Activated naive CD8-positive, alpha-beta T cell treated with anti-CD3 and anti-CD28 coated beads for 36 hours (primary cell): ENCODE measurements around the gene CCDC120. TPM values are rescaled to one million over a fixed set of nuclear protein-coding genes. Genes with fewer than 3 reads are reported as not detected.

ENCODE experiments used
- DNase-seq: peaks from one replicate; pipeline ENCODE4 v3.0.0; 2021
- H3K27ac Mint-ChIP-seq: one replicate; pipeline ENCODE4 v1.8.0; 2022; ENCODE audit warnings: mild to moderate bottlenecking, moderate library complexity, mixed read lengths
- H3K27me3 Mint-ChIP-seq: one replicate; pipeline ENCODE4 v1.8.0; 2022; ENCODE audit warnings: mild to moderate bottlenecking, mixed read lengths
- H3K36me3 Mint-ChIP-seq: one replicate; pipeline ENCODE4 v1.8.0; 2021; ENCODE audit warnings: mild to moderate bottlenecking, mixed read lengths
- H3K4me1 Mint-ChIP-seq: one replicate; pipeline ENCODE4 v1.8.0; 2021; ENCODE audit warnings: mixed read lengths
- H3K4me3 Mint-ChIP-seq: one replicate; pipeline ENCODE4 v1.8.0; 2022; ENCODE audit warnings: mild to moderate bottlenecking, moderate library complexity, mixed read lengths
- H3K9me3 Mint-ChIP-seq: one replicate; pipeline ENCODE4 v1.8.0; 2022; ENCODE audit warnings: mixed read lengths
- total RNA-seq, 2 experiments: library from RNA; stranded (reverse); gene quantifications; one replicate each; pipeline ENCODE4 v1.2.3, GENCODE V29; 2021

CCDC120 gene, protein sequence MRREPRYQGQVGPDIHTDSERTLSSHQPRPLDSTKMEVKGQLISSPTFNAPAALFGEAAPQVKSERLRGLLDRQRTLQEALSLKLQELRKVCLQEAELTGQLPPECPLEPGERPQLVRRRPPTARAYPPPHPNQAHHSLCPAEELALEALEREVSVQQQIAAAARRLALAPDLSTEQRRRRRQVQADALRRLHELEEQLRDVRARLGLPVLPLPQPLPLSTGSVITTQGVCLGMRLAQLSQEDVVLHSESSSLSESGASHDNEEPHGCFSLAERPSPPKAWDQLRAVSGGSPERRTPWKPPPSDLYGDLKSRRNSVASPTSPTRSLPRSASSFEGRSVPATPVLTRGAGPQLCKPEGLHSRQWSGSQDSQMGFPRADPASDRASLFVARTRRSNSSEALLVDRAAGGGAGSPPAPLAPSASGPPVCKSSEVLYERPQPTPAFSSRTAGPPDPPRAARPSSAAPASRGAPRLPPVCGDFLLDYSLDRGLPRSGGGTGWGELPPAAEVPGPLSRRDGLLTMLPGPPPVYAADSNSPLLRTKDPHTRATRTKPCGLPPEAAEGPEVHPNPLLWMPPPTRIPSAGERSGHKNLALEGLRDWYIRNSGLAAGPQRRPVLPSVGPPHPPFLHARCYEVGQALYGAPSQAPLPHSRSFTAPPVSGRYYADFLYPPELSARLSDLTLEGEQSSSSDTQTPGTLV
- total RNA-seq: 1 to 10 TPM; 3.7 to 4.3 TPM

DNA sequence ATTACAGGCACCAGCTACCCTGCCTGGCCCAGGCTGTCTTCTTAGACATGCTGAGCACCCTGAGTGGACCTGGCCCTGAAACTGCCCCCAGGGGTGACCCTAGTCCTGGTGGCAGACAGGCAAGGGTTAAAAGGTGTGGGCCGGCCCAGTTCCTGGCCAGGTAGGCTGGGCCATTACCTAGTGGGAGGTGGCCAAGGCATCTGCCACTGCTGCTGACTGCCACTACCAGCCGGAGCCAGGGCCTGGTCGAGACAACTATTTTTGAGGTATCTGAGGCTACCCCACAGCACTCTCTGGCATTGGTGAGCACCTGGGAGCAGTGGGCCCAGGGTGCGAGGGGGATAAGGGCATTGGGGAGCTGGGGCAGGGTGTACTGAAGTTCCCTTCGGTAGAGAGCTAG, at the start of gene CCDC120:
Gene CCDC120, plus strand, starts transcription at position 206 of the 400 bp plus-strand sequence. CDS start 3,043 bp downstream, outside the sequence.
- no peaks in the 10 kb centered on the region for H3K9me3 Mint-ChIP-seq
- H3K4me1 Mint-ChIP-seq: peaks cover 30% of the 10 kb centered on the region
- H3K27me3 Mint-ChIP-seq: no peaks in the 10 kb centered on the region
- no peak within 1 kb of the TSS for H3K27ac Mint-ChIP-seq
- H3K4me3 Mint-ChIP-seq: no peak within 1 kb of the TSS
- peaks cover 4% of the 10 kb centered on the region for H3K36me3 Mint-ChIP-seq
- no peak for DNase-seq

DNA sequence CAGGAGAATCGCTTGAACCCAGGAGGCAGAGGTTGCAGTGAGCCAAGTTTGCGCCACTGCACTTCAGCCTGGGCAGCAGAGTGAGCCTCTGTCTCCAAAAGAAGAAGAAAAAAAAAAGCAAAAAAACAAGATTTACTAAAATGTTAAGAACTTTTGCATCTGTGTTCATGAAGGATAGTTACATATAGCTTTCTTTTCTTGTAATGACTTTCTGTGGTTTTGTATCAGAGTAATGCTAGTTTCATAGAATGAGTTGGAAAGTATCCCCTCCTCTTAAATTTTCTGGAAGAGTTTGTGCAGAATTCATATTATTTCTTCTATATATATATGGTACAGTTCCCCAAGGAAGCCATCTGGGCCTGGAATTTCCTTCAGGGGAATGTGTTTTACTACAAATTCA, 39.7 kb upstream of the CCDC120 start:
- DNase-seq: no peak
- Mint-ChIP-seq H3K27ac (no peak overlapping the region), H3K36me3 (no peaks in the 10 kb centered on the region), H3K27me3 (no peaks in the 10 kb centered on the region), H3K9me3 (no peaks in the 10 kb centered on the region), H3K4me3 (no peak overlapping the region), H3K4me1 (no peaks in the 10 kb centered on the region)

DNA sequence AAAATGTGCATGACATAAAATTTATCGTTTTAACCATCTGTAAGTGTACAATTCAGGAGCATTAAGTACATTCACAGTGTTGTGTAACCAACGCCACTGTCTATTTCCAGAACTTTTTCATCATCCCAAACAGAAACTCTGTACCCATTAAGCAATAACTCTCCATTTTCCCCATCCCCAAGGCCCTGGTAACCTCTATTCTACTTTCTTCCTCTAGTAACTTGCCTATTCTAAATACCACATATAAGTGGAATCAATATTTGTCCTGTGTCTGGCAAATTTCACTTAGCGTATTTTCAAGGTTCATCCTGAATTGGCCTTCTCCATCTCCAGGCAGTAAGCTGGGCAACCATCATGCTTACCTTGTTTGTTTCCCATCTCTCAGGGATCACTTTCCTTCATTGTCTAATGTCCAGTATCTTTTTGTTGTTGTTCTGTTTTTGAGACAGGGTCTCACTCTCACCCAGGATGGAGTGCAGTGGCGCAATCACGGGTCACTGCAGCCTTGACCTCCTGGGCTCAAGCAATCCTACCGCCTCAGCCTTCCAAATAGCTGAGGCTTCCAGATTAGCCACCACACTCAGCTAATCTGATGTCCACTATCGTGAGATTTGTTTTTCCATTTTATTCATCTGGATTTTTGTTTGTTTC, 39.1 kb upstream of the CCDC120 start:
- Mint-ChIP-seq H3K27ac (no peak overlapping the region), H3K4me1 (no peaks in the 10 kb centered on the region), H3K36me3 (no peaks in the 10 kb centered on the region), H3K27me3 (no peaks in the 10 kb centered on the region), H3K9me3 (no peaks in the 10 kb centered on the region), H3K4me3 (no peak overlapping the region)
- DNase-seq: no peak

DNA sequence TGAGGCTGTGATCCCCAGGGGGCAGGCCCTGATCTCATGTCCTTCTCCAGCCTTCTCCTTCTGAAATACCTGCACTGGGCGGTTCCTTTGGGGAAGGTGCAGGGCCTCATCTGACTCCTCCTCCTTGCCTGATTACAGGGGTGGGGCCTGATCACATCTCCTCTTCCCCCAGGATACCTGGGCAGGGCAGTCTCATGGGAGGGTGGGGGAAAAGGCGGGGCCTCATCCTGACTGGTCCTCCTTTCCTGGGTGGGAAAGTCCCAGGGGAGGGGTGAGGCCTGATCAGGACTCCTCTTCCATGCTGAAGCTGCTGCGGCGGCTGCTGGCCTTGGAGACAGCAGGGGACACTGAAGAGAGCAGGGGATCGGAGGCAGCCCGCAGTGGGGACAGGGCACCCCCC, 28.9 kb upstream of the CCDC120 start:
- H3K36me3 Mint-ChIP-seq: peaks cover 2% of the 10 kb centered on the region
- H3K9me3 Mint-ChIP-seq: no peaks in the 10 kb centered on the region
- no peak overlapping the region for H3K4me3 Mint-ChIP-seq
- no peaks in the 10 kb centered on the region for H3K4me1 Mint-ChIP-seq
- no peaks in the 10 kb centered on the region for H3K27me3 Mint-ChIP-seq
- H3K27ac Mint-ChIP-seq: no peak overlapping the region
- DNase-seq: no peak

DNA sequence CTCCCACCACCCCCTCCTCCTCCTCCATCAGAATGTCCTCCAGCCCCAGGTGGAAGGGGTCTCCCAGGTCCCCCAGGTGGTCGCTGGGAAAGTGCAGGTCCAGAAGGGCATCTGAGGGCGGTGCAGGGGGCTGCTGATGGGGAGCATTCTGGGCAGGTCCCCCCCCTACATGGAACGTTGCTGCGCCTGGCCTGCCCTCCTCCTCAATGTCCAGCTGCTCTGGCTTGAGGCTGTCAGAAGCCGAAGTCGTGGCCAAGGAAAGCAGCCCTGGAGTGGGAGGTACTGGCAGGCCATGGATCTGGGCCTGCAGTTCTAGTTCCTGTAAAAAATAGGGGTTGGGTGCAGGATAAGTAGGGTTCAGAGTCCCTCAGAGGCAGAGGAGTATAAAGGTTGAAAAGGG, 28.5 kb upstream of the CCDC120 start:
- no peaks in the 10 kb centered on the region for H3K9me3 Mint-ChIP-seq
- no peak for DNase-seq
- H3K27ac Mint-ChIP-seq: no peak overlapping the region
- H3K27me3 Mint-ChIP-seq: no peaks in the 10 kb centered on the region
- H3K36me3 Mint-ChIP-seq: peaks cover 2% of the 10 kb centered on the region
- H3K4me3 Mint-ChIP-seq: no peak overlapping the region
- H3K4me1 Mint-ChIP-seq: no peaks in the 10 kb centered on the region

DNA sequence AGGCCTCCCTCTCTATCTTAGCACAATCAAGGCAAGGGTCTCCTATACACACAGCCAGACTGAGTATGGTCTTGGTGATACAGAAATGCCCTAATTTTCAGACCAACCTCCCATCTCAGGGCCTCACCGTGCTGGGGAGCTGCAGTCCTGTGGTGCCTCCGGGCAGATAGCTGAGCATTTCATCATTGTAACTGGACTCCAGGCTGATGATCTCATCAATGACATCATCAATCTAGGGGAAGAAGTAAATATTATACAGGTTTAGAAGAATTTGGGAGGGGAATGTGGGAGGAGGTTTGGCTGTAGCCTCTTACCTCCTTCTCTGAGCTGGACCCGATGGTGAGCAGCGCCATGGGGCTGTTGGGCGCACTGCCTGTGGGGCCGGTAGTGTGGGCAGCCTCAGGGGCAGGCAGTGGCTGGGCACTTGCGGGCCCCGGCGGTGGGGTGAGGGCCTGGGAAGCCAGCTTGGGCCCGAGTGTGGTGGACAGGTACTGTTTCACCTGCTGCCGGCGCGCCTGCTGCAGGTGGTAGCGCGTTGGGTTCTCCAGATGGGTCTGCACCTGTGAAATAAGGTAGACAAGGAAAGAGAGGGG, 20.8 kb upstream of the CCDC120 start:
- peaks cover 5% of the 10 kb centered on the region for H3K36me3 Mint-ChIP-seq
- DNase-seq: no peak
- H3K27me3 Mint-ChIP-seq: no peaks in the 10 kb centered on the region
- no peak overlapping the region for H3K4me3 Mint-ChIP-seq
- peaks cover 23% of the 10 kb centered on the region for H3K4me1 Mint-ChIP-seq
- no peaks in the 10 kb centered on the region for H3K9me3 Mint-ChIP-seq
- peak overlapping the region; percentile 34 for H3K27ac Mint-ChIP-seq

DNA sequence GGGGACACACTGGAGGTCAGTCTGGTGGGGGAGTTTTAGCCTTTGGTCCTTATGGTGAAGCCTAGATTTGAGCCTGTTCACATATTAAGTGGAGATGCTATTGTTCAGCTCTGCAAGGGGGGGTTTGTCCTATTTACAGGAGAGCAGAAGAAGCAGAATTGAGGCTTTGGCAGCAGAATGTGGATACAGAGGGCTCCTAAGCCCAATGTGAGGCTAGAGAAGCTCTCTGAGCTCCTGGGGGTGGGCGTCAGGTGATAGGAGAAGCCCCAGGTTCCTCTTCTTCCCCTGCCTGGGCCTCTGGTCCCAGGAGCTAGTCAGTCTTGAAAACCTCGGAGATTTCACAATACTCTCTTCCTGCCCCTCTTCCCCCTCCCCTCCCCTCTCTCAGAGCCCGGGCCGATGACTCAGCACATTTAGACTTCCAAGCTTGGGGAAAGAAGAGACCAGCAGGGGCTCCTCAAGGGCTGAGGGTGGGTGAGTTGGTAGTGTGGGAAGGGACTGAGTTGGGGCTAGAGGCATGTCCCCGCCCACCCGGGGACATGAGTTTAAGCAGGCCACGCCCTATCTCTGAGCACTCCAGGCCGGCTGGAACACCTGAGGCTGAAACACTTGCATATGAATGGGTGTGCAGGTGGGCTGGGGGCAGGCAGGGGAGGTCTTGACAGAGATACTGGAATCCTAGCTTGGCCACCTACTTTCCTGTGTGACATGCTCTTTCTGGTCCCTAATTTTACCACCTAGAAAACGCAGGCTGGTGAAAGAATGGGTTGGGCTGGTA, 19.0 kb upstream of the CCDC120 start:
- no peaks in the 10 kb centered on the region for H3K27me3 Mint-ChIP-seq
- H3K27ac Mint-ChIP-seq: peak overlapping the region; percentile 65
- peak overlapping the region; percentile 47 for H3K4me3 Mint-ChIP-seq
- peaks cover 5% of the 10 kb centered on the region for H3K36me3 Mint-ChIP-seq
- DNase-seq: peak; percentile 40
- H3K9me3 Mint-ChIP-seq: no peaks in the 10 kb centered on the region
- peaks cover 28% of the 10 kb centered on the region for H3K4me1 Mint-ChIP-seq

DNA sequence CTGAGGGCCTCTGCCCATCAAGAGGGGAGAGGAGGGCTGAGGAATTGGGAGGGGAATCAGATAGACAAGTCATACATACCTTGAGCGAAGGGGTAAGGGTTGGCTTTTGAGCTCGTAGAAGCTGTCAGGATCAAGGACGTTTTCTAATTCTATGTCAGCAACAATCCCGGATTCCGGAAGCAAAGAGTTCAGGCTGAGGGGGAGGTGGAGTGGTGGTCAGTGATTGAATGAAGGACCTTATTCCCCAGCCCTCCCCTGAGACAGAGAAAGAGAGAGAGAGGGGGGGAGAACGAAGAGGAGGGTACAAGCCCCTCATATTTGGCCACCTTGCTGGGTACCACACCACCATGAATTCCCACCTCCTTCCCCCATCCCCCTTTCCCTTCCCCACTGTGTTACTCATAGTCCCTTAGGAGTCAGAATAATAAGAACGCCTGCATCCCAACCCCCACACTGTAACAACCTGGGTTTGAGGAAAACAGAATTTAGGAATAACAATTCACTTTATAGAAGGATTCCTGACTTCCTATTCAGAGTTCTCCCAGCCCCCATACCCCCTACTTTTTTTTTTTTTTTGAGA, 18.3 kb upstream of the CCDC120 start:
- H3K27me3 Mint-ChIP-seq: no peaks in the 10 kb centered on the region
- H3K4me1 Mint-ChIP-seq: peaks cover 28% of the 10 kb centered on the region
- no peaks in the 10 kb centered on the region for H3K9me3 Mint-ChIP-seq
- peak overlapping the region; percentile 65 for H3K27ac Mint-ChIP-seq
- no peak for DNase-seq
- peaks cover 5% of the 10 kb centered on the region for H3K36me3 Mint-ChIP-seq
- H3K4me3 Mint-ChIP-seq: peak overlapping the region; percentile 47

DNA sequence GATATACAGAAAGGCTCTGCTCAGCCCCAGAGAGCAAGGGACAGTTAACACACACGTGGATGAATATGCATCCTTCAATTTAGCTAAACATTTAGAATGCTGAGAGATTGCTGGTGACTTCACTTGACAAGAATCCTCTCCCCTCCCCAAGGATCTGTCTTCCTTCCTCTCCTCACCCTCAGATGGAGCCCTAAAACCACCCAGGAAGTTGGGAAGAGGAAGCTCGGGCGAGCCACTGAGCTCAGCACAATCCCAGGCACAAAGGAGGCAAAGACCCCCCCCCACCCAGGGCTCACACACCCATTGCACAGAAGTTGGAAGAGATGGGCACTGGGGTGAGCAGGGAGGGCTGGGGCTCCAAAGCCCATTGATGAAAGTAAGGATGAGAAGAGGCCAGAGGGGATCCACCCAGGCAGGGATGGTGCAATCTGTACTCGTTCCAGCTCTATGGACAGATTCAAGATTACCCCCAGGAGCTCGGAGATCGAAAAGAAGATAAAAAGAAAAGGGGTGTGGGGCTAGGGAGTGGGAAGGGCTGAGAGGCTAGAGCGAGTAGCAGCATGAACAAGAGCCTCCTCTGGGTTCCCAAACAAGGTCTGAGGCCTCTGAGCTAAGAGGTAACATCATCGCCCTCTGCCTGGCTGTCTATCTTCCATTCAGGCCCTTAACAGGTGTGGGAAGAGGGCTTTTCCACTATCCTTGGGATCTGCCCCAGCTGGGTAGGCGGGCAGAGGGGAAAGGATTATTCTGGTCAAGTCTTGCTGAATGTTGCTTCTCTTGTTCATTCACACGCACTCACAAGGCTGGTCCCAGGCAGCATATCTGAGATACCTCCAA, 16.8 kb upstream of the CCDC120 start:
- H3K9me3 Mint-ChIP-seq: no peaks in the 10 kb centered on the region
- H3K27ac Mint-ChIP-seq: peak overlapping the region; percentile 91

DNA sequence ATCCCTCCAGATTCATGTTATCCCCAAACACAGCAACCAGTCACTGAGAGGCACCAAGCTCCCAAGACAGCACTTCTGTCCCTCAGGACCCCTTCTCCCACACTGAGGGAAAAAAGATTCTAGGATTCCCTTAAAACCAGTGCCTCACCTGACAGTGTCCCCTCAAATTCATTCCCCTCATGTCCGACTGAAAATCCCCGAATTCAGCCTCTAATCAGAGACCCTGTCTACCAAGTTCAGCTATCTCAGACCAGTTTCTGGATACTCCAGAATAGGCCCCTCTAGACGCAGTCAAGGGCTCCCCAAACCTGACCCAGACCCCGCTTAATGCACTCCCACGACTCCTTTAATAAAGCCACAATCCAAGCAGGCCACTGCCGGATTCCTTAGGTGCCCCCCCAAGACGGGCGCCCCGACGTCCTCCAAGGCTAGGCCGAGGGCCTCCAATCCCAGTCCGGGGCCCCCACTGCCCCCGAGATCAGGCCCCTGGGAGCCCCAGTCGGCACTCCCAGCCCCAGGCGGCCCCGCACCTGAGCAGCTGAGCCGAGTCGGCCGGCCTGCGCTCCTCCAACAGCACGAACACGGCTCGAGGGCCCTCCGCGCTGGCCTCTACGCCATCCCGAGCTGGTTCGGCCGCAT, 16.1 kb upstream of the CCDC120 start:
- no peaks in the 10 kb centered on the region for H3K27me3 Mint-ChIP-seq
- no peaks in the 10 kb centered on the region for H3K9me3 Mint-ChIP-seq
- peak overlapping the region; percentile 92 for H3K4me3 Mint-ChIP-seq
- H3K27ac Mint-ChIP-seq: peak overlapping the region; percentile 91
- H3K36me3 Mint-ChIP-seq: peaks cover 4% of the 10 kb centered on the region
- H3K4me1 Mint-ChIP-seq: peaks cover 28% of the 10 kb centered on the region
- DNase-seq: no peak

More for the DNA sequence above, 16.8 kb upstream of the CCDC120 start:
- H3K4me1 Mint-ChIP-seq: peaks cover 28% of the 10 kb centered on the region
- H3K4me3 Mint-ChIP-seq: peak overlapping the region; percentile 92
- H3K27me3 Mint-ChIP-seq: no peaks in the 10 kb centered on the region
- peaks cover 5% of the 10 kb centered on the region for H3K36me3 Mint-ChIP-seq
- DNase-seq: no peak

DNA sequence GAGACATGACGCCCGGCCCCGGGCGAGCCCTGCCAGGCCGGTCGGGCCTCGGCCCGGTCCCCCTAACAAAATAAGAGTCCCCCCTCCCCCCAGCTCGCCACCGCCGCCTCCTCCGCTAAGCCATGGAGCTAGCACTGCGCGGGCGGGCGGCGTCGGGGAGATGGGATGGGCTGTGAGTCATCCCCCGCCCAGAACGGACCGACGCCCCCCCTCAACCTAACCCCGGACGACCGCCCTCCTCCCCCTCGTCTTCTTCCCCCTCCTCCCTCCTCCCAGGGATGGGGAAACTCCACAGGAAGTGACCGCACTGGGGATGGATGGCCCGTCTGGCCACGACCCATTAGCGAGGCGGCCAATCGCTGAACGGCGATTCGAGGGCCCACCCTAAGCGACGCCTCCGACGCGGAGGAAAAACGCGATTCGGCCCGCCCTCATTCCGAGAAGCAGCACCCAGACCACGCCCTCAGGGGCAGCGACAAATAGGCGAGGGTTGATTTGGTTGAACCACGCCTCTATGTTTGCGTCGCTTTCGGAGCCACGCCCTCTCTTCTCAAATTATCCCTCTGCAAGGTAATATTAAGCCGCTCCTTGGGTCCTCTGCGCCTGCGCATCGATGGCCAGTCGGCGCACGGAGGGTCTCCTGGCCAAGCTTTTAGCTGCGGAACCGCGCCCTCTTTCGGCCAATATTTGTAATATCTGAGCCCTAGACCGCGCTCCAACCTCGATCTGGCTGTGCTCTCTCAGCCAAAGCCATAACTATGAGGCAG, 15.4 kb upstream of the CCDC120 start, which contains the start of gene TFE3:
Gene TFE3, minus strand, starts transcription at position 138 of the 767 bp plus-strand sequence. Its CDS starts 131 bp downstream, at position 7.
- H3K27ac Mint-ChIP-seq: peak within 1 kb of the TSS; percentile 91
- H3K36me3 Mint-ChIP-seq: peaks cover 1% of the 10 kb centered on the region
- peak; percentile 95 for DNase-seq
- H3K4me1 Mint-ChIP-seq: peaks cover 28% of the 10 kb centered on the region
- H3K9me3 Mint-ChIP-seq: no peaks in the 10 kb centered on the region
- H3K4me3 Mint-ChIP-seq: peak within 1 kb of the TSS; percentile 92
- H3K27me3 Mint-ChIP-seq: no peaks in the 10 kb centered on the region

DNA sequence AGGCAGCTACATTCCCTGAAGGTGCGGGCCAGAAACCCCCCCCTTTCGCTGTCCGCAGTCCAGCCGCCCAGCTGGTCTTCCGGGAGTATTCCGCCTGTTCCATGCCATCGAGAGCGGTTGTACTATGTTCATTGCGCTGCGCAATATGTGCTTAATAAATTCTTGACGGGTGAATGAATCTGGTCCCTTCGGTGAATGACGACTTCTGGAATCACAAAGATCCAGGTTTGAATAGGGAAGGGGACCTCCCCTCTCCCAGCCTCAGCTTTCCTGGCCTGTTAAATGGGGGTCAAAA, 14.9 kb upstream of the CCDC120 start:
- H3K4me3 Mint-ChIP-seq: peak overlapping the region; percentile 79
- peak overlapping the region; percentile 80 for H3K27ac Mint-ChIP-seq
- H3K36me3 Mint-ChIP-seq: no peaks in the 10 kb centered on the region
- no peaks in the 10 kb centered on the region for H3K27me3 Mint-ChIP-seq
- no peak for DNase-seq
- peaks cover 28% of the 10 kb centered on the region for H3K4me1 Mint-ChIP-seq
- no peaks in the 10 kb centered on the region for H3K9me3 Mint-ChIP-seq
